SK-N-MC (cell line): Measurements from ENCODE around the gene ARIH1.

Experiments
- EZH2 ChIP-seq: fragments of 200-600 bp; sonication (generic); IDR thresholded peaks from one replicate; pipeline ENCODE4 v1.6.1; 2017; ENCODE audit warnings: antibody characterized with exemption
- FOXP2 ChIP-seq: optimal IDR thresholded peaks from 2 replicates; pipeline ENCODE3; 2011; ENCODE audit warnings: mild to moderate bottlenecking, moderate library complexity; ENCODE audit not compliant: insufficient read depth; ENCODE audit errors: extremely low read length, control extremely low read depth
- POLR2AphosphoS5 ChIP-seq: IDR thresholded peaks from 2 replicates; pipeline ENCODE4 v1.6.1; 2012; ENCODE audit warnings: mild to moderate bottlenecking, low read depth, low read length, borderline replicate concordance

DNA sequence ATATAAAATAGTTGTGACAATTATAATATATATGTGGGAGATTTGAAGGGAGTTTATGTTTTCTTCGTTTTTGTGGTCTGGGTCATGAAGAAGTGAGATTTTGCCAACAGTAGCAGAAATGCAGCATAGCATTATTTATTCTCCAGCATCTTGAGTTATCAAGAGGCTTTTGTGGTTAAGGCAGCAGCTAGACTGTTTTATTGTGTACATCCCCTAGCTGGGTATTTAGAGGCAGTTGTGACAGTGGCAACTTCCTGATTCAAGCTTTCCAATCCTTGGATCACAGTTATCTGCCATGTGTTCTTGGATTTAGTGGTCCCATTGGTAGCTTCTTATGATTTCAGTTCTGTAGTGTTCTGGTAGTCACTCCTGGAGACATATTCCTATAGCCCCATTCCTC, 29.0 kb downstream of the ARIH1 start:
- TF ChIP-seq EZH2 (no peak), POLR2AphosphoS5 (no peak), FOXP2 (peak; percentile 62)
